Uterus (tissue), 2 donors: ENCODE data around the gene MCTP2.

Experiments
- CTCF ChIP-seq, 4 experiments: fragments of 200-600 bp in 2 of 4; fragments of 450-650 bp in 2 of 4; sonication (generic) in 2 of 4; IDR thresholded peaks; one replicate each; pipeline ENCODE4 v1.5.1; 2016 to 2019; ENCODE audit warnings: antibody characterized with exemption in 4 of 4, mild to moderate bottlenecking in 2 of 4, moderate library complexity in 1 of 4
- POLR2A ChIP-seq, 2 donors: fragments of 450-650 bp; IDR thresholded peaks; one replicate each; pipeline ENCODE4 v1.6.1; 2016; ENCODE audit warnings: antibody characterized with exemption in 2 of 2, mild to moderate bottlenecking in 1 of 2, moderate library complexity in 1 of 2

- TF ChIP-seq CTCF (IDR thresholded peaks at IDR 0.05) (no peak), POLR2A (IDR thresholded peaks at IDR 0.05) (no peak)
Measured at GRCh38 chr15:94236608-94237007, 5.2 kb downstream of the MCTP2 start.
